Activated CD4-positive, alpha-beta T cell treated with anti-CD3 and anti-CD28 coated beads for 24 hours (primary cell): ENCODE measurements around the gene PRAC1.

ENCODE experiments used
- DNase-seq, 2 donors: peaks; one replicate each; pipeline ENCODE4 v3.0.0-alpha.2; 2020; ENCODE audit warnings: low read depth in 2 of 2

Gene PRAC1

DNA sequence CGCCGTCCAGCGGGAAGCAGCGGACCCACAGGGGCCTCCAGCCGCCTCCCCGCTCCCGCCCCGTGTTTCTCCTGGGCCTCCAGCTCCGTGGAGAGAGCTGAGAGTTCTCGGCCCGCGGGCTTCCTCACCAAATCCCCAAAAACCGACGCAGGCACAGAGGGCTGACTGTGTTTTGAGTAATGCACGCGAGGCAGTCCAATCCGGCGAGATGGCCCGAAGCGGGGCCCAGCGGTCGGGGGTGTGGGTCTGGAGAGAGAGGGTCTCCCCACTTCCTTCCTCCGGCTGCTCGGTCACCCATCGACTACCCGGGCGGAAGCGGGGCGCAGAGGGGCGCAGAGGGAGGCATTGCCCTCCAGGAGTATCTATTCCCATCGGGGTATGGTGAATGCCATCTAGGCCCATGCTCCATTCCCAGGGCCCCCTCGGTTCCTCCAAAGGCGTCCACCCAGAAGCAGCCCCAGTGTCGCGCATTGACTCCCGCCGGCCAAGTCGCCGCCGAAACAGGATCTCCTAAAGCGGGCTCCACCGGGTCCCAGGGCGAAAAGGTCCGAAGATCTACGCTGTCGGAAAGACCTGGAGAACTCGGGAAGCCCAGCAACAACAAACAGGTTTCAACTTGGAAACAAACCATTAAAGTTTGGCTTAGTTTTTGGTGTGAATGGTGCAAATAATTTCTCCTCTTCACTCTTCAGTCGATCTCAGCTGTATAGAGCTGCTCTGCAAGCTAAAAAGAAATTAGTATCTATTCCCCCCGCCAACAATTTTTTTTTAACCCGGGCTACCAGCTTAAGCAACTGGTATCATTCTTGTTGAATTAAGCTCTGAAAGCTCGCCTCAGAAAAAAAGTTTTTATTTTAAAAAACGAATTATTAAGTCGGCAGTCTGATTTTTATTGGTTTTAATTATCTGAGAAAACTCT, 25.4 kb upstream of the PRAC1 start:
- DNase-seq = no peak

DNA sequence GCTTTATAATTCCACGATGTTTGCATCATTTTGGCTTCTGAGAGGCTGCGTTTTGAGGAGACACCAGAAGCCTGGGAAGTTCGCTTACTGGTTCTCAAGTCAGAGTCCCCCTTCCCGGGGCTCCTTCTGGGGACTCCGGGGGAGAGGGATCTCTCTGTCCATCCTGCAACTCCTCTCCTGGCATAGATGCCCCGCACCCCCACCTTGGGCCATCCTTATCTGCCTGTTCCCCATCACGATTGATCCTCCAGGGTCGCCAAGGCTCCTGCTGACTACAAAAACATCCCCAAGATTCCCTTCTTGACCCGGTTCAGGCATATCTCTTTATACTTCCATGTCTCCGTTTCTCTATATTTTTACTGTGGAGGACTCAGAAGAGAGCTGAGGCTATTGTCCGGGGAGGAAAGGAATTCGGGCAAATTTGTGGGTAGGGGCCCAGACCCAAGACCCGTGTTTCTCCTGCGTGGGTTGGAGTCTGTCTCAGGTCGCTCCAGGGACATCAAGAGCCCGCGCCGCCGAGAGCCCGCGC, 24.7 kb upstream of the PRAC1 start:
- DNase-seq = no peak

DNA sequence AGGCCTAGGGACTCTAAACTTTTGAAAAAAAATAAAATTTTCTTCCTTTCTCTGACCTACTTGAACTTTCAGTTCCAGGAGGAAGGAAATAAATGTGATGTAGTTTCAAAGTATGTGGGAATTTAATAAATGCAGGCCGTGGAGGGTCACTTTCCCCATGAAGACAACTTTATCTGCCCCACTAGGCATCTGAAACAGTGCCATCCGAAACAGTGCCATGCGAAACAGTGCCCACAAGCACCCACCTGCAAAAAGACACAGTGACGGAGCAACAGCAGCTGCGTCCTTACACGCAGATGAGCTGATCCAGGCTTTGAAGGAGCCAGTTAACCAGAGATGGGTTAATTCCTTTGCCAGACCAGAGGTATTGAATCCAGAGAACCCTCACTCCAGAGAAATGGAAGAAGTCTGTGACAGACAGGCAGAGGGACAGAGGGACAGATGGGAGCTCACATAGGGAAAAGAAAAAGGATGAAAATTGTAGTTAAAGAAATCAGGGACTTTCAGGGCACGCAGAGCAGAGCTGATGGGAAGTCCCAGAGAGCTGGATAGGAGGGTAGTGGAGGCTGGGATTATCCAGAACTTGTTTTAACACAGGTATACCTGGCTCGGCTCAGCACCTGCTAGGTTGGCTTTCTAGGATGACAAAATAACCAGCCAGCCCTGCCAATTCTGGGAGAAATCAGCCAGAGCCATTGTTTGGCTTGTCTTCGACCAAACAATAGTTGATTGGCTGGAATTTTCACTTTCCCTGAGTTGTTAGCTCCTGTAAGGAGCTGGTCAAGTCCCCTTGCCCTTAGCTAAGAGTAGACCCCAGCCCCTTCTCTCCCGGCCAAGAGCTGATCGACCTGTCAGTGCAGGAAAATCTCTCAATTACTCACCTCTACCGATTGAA, 23.3 kb upstream of the PRAC1 start:
- DNase-seq = no peak

DNA sequence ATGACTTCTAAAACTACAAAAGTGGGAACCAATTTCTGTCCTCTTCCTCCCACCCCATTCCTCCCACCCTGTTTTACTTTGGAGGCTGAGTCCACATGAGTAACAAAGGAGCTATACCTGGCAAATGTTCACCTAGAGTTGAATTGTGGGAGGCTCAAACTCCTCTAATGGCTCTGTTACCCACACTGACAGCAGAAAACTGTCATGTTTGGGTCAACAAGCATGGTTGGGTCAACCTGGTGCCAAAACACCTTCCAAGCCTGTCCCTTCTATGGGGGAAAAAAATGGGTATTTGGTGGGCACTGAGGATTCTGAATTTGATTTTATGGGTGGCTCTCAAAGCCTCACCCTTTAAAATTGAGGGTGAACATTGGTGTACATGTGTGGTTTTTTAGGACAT, 18.2 kb upstream of the PRAC1 start:
- no peak for DNase-seq

DNA sequence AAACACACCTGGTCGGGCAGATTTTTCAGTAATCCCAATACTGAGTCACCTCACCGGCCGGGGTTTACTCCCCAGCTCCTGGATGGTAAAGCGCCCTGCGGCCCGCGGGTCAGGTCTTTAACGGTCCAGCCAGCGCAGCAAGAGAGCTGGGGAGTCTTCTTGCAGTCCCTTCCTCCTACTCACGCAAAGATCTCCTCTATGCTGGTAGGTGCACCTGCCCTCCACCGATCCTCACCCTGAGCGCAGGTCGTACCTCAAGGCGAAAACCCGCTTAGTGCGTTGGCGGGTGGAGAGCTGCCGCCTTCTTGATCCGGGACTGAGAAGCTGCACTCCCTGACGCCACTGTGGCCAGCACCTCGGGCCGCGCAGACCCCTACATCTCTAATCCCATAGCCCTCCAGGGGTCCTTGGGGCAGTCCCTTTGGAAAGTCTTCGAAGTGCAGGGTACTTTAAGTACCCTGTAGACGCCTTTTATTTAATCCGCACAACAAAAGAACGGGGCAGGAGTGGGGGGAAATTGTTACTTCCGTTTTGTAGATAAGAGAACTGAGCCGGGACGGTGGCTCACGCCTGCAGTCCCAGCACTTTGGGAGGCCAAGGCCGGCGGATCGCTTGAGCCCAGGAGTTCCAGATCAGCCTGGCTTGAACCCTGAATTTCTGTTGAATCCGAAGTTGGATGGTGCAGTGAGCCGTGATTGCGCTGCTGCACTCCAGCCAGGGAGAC, 16.6 kb upstream of the PRAC1 start:
- DNase-seq = no peak

DNA sequence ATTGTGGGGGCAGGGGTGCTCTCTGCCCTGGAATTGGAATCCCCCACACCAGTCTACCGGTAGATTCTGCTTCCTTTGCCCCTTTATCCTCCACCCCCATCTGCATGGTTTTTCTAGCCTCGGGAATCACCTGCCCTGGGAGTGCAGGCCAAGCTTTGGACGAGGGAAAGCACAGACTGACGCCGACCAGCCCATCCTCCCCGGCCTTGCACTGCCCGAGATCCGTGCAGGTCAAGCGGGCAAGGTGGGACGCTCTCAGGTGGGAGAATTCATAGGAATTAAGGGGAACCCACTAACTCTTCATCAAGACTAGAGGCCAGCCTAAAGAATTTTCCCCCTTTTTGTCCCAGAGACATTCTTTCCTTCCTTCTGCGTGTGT, 16.1 kb upstream of the PRAC1 start:
- DNase-seq = no peak

DNA sequence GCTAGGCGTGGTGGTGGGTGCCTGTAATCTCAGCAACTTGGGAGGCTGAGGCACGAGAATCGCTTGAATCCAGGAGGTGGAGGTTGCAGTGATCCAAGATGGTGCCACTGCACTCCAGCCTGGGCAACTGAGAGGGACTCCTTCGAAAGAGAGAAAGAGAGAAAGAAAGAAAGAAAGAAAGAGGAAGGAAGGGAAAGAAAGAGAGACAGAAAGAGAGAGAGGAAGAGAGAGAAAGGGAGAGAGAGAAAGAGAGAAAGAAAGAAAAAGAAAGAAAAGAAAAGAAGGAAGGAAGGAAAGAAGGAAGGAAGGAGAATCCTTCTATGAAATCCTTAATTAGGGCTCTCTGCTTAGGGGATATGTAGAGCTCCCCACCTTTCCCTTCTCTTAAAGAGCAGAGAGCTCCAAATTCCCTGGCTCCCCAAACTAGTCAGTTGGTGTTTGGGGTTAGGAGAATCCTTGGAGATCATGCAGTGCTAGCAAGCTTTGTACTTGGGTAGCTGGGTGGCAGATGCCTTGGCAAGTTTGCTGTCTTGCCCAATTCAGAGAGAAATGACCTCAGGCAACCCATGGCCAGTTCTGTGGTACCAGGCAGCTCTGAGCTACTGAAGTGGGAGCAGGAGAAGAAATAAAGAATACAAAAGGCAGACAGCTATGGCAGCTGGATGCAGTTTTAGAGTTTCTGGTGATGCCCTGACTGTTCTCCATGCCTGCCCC, 15.2 kb upstream of the PRAC1 start:
- no peak for DNase-seq

DNA sequence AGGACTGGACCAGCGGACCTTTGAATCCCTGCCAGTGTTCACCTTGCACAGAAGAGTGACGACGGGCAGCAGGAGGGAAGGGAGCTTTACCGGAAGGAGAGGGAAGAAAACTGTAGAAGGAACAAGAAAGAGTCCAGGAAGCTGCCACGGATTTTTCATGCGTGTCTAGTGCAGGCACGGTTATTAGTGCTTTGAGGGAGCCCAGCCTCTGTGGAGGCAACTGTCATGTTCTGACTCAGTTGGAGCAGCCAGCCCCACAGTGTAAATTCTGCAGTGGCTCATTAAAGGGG, 12.7 kb upstream of the PRAC1 start:
- no peak for DNase-seq

DNA sequence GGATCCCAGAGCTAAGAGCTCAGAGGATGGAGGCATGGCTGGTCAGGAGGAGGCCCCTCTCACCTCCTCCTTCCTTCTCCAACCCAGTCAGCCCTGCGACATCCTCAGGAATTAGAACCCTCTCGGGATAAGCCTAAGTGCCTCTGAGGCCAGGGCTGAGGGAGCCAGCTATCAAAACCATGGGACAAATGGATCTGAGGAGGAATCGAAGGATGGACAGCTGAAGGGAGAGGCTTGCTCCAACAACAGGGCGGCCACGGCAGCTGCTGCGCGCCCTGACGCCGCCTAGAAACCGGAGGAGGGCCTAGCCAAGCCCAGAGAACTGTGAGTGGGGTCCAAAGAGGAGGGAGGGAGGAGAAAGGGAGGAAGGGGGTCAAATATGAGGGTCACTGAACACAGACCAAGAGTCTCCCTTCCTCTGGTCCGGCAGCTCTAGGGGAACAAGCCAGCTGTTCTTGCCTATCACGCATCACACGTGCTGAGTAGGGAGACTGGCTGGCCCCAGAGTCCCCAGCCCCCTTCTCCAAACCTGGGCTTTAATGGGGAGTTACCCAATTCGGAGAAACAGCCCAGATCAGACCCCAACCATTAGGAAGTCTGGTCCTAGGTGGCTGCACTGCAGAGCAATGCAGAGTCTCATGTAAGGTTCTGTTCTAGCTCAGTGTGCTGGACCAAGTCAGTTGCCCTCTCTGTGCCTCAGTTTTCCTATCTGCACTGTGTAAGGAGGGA, 12.2 kb upstream of the PRAC1 start:
- DNase-seq = no peak

DNA sequence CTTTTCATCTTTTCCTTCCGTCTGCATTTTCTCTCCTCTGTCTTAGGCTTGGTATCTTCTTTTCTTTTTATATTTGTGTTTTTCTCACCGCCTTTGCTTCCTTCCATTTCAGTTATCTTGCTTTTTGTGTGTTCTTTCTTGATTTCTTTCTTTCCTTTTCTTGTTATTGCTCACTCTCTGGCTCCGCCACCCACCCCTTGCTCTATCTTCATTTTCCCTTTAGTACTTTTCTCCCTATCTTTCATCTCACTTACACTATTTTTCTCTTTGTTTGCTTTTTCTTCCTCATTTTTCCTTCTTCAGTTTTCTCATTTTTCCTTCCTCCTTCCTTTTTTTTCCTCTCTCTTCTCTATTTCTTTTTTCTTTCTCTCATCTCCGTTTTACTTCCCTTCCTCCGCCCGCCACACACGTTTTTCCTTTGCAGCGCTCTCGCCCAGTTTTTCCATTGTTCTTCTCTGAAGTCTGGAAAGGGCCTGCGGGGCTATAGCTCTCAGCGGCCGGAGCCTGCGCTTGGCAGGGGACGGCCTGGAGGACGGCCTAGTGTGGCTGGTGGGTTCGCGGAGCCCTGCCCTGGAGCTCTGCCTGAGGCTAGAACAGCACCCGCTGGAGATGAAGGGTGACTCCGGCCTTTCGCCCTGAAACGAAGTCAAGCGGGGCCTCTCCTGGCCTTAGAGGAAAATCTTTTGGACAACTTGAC, 11.5 kb upstream of the PRAC1 start:
- DNase-seq = no peak

DNA sequence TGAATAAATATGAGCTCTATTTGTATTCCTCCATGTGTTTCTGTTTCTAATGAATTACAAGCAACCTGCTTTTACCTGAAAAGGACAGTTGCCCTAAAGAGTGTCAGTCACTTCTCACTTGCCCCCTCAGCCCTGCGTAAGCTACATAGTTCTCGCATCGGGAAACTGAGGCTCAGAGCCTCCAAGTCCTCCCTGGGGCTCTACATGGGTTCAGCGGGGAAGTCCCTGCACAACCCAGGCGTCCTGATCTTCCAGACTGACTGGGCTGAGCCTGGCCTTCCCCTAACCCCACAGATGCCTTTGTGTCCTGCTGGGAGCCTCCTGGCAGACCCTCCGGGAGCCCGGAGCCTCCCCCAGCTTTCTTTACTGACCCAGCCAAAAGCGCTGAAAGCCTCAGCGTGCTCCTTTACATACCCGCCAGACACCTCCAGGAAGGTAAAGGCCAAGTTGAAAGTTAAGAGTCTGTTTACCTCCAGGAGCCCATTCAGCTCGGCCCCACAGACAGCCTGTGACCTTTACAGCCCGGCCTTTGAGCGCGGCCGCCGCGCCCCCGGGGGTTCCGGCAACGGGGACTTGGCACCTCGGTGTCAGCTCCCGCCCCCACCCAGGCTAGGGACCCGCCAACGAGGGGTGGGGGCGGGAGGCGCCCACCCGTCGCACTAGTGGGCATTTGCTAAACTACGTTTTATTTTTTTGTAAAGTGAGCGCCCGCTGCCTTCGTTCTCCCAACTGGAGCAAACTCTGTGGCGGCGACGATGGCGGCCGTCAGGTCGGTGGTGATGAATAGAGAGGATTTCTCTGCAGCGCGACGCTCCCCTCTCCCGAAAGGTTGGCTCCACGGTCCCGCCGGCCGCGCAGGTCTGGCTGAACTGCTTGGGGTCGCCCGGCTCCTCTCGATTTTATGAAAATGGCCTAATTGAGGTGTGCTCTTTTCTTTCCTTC, 10.6 kb upstream of the PRAC1 start:
- DNase-seq = no peak

DNA sequence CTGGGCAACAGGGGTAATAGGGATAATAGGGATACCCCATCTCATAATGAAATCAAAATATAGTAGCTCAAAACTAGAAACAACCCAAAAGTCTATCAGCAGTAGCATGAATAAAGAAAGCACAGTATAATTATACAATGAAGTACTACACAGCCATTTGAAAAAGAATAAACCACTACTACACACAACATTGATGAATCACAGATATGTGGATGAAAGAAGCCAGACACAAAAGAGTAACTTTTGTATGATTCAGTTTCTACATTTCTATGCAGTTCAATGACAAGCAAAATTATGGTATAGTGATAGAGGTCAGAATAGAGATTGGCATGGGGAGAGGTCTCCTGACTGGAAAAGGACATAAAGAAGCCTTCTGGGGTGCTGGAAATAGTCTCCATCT, 9.0 kb upstream of the PRAC1 start:
- DNase-seq = no peak

DNA sequence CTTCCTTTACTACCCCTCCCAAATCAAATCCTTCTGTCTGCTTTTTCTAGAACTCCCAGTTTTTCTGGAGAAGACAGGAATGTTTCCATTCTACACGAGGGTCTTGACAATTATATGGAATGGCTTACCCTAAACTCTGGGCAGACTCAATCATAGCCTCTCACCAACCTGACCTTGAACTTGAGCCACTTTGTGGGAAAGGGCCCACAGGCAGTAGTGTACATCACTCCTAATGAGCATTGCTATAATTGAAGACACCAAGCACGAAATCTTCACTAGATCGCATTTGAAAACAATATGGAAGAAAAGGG, 7.9 kb upstream of the PRAC1 start:
- DNase-seq = no peak

DNA sequence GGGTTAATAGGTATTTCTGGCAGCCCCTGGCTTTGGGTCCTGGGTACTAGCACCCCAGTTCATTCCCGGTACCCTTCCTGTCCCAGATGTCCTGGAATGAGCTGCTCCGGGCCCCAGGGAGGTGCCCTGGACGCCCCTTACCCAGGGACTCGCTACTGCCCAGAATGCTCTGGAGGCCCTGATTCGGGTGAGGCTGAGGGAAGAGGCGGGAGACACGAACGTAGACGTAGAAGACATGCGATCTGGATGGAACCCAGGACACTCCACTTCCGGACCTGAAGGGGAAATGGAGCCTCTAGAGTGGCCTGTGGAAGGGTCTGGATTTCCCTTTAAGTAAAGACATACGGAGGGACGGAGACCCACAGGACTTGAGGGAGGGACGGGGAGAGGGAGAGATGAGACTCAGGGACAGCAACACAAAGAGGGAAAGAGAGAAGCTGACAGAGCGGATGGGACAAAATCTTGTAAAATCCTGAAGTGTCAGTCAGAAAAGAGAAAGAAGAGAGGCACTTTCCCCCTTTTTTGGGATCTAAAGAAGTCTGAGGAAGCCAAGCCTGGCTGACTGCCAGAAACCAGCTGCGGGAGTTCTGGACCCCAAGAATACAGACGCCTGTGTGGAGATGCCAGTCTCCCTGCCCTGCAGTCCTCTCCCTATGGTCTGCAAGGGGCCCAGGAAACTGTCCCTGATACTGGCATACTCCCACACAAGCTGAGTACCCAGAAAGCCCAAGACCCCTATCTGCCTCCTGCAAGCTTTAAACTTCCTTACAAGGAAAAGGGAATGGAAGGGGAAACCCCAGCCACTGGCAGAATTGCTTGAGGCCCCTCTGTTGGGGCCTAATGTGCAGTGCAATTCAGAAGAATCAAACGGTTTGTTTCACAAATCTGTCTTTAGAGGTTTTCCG, 7.3 kb upstream of the PRAC1 start:
- DNase-seq = no peak

DNA sequence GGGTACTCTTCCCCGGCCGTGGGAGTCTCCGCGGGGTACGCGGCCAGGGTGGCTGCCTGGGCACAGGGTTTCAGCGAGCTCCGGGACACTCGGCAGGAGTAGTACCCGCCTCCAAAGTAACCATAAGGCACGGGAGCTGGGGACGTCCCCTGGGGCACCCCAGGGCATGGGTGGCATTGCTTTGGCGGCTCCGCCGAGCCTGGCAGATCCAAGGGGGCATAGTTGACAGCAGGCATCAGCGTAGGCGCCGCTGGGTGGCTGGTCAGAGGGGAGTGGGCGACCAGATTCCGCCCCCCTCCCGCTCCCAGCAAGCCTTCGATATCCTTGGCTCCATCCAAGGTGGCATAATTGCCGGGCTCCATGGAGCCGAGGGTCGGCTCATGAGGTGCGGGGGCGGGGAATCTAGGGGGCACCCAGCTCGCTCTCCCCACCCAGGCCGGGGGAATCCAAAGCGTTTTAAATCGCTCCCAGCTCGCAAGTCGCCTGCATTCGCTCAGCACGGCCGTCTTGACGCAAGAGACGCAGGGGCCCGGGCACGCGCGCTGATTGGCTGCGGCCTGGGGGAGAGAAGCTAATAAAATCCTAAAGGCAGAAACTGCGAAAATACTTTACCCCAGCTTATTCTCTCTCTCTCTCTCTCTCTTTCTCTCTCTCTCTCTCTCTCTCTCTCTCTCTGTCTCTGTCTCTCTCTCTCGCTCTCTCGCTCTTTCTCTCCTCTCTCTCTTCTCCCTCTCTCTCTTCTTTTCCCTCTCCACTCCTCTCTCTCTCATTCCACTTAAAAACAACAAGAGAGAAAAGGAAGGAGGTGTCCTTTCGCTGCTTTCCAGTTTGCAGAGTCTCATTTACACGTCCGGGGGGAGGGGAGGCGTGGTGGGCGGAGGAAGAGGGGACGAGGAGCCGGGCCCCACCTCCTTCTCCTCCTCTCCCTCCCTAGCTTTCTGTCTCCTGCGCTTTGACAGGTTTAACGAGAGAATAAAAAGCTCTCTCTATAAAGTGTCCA, 6.2 kb upstream of the PRAC1 start, which contains the start of gene HOXB13:
HOXB13 (minus strand) TSS at position 519 of the 1,000 bp plus-strand sequence; CDS start at position 362, 157 bp downstream.
- DNase-seq = peak in 1 of 2 donors; percentile 23

DNA sequence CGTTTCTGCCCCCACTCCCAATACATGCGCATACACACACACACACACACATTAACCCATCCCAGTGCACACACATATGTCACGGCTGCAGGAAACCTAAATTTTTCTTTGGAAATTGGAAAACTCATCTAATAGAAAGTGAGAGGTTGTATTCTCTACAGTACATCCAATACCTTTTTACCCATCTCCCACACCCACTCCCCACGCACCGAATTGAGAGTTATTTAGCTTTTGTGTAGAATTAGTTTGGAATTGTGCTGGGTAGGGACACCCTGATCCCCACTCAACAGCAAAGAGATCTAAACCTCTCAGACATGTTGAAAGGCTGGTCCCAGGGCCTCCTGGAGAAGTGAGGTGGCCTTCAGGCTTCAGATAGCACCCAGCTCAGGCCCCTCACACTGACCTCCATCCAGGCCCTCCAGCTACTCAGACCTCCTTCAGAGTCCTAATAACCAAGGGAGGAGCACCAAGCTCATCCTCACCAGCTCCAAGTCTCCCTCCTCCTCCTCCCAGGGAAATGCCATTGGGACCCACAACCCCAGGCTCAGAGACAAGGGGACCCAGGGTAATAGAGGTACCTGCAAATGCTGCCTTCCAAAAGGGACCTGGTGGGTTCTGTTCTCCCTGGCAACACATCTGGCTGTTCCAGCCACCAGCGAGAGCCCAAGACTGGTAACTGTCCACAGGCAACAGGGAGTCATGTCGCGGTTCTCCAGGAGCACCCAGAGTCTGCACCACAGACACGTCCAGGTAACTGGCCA, 5.3 kb upstream of the PRAC1 start:
- no peak for DNase-seq
